HG02870 (cell line): ENCODE results near the gene TNPO1.
A peak's percentile ranks its signal among the peaks of the same experiment; 100 is the strongest.
"Not testable (repeated sequence)": the region's sequence is repeated elsewhere in the genome, so short reads cannot be mapped to it uniquely, and the experiment has no call there.

Experiments
- ATAC-seq: cut with Tn5 transposase; IDR thresholded peaks from one replicate; pipeline ENCODE4 v1.9.1; 2021; ENCODE audit warnings: mild to moderate bottlenecking, moderate library complexity; ENCODE audit not compliant: unreplicated experiment

TNPO1 gene

DNA sequence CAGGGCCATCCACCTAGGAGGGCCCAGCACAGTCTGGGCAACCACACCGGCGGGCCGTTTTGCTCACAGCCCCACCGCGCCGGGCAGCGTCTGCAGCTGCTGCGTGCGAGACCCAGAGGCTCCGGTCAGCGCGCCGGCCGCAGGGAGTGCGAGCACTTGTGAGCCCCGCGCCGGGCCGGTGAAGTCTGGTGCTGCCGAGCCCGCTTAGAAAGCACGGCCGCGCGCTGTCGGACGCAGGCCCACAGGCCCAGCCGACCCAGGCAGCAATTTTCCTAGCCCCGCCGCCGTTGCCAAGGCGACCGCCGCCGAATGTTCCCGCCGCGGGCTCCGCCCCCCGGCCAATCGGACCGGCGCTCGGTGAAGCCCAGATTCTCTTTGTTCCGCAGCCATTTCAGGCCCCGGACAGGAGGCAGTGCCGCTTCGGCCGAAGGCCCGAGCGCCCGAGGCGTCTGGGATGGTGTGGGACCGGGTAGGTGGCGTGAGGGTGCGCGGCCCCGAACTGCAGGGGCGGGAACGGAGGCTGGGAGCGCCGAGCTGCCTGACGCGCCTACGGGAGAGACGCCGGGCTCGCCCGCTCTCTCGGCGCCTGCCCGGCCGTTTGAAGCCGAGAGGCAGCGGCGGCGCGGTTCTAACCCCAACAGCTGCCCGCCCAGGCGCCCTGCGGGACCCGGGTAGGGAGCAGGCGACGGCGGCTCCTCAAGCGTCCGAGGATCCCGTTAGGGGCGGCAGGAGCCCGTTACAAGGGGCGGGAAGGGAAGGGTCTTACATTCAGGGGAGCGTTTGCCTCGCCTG lies at the start of gene TNPO1:
TNPO1 (plus strand) TSS at position 378 of the 792 bp plus-strand sequence; CDS start at position 455, 77 bp downstream.
- peak; percentile 73 for ATAC-seq

DNA sequence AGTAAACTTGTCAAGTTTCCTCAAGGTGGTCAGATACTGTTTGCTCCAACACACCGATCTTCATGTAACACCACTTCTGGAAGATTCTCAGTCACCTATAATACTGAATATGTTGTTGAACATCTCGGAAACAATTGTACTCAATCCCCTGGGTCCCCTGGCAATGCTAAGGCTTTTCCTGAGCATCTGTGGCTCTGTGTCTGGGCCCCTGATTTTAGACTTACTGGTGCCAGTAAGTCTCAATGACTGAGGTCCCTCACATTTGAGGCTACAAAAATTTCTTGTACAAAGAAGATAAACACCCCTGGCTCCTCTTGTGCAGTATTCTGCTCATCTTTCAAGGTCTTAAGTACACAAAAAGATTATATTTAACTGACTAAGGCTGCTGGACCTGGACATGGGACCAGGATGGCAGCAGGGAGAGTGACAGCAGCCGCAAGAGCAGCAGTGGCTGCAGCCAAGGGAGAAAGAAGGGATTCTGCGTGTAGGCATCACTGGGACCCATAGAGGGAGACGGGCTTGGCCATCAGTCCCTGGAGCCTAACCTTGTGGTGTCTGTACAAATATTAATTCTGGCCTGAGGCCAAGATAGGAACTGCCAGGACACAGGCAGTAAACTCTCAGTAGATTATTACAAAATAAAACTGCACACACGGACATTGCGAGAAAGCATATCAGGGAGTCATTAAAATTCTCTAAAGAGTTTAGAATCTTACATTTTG lies 49.0 kb upstream of the TNPO1 start:
- ATAC-seq: no peak

DNA sequence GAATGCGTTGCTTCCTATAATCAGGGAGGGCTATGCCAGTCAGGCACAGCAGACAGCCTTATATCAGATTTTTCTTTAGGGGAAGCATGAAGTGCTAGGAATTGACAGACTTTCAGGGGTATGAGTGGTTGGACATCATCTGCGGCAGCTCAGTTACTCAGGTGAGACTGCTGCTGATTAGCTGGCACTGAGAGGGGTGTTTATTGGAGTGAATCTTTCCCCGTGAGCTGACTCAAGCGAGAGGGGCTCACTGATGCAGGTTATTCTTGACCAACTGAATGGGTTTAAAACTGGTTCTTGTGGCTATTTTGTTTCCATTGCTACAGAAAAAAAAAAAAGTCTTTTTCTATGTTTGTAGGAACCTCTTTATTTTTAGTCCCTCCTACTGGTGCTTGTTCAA lies 46.2 kb upstream of the TNPO1 start:
- no peak for ATAC-seq

DNA sequence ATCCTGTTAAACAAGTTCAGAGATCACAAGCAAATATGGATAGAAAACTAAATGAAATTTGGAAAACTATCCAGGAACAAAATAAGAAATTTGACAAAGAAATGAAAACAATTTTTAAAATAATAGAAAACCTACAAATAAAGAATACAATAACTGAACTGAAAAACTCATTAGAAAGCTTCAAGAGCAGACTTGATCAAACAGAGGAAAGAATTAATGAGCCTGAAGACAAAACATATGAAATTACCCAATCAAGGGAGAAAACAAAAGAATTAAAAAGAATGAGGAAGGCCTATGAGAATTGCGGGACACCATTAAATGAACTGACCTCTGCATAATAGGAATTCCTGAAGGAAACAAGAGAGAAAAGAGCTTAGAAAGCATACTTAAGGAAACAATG lies 39.8 kb upstream of the TNPO1 start:
- ATAC-seq: no peak

DNA sequence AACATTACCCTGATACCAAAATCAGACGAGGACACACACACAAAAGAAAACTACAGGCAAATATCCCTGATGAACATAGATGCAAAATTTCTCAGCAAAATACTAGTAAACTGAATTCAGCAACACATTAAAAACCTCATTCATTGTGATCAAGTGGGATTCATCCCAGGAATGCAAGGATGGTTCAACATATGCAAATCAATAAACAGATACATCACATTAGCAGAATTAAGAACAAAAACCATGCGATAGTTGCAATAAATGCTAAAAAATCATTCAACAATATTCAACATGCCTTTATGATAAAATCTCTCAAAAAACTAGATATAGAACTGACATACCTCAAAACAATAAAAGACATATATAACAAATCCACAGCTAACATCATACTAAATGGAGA lies 36.9 kb upstream of the TNPO1 start:
- no peak for ATAC-seq

DNA sequence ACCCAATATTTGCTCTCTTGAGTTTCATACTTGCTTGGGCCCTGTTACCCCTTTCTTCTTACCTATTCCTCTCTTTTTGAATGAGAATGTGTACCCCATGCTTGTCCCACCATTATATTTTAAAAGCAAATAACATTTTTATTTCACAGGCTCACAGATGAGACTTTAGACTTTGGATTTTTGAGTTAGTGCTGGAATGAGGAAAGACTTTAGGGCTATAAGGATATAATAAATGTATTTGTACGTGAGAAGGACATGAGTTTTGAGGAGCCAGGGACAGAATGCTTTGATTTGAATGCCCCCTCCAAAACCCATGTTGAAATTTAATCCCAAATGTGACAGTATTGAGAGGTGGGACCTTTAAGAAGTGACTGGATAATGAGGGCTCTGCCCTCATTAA lies 33.1 kb upstream of the TNPO1 start:
- ATAC-seq: no peak

DNA sequence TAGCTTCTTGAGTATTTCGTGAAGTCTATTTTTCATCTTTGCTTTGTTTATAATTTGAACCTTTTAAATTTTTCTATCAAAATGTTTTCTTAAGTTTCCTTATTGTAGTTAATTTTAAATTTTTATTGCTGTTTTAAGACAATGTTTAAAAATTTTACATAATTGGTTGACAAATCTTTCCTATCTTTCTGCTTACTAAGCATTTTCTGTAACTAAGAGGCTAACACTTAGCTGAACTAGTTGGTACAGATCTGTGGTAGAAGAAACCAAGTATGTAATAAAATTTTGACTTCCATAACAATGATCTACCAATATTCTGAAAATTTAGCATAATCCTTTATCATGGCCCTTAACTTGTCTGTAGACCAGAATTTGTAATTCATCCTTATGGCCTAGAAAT lies 32.3 kb upstream of the TNPO1 start:
- ATAC-seq: no peak

DNA sequence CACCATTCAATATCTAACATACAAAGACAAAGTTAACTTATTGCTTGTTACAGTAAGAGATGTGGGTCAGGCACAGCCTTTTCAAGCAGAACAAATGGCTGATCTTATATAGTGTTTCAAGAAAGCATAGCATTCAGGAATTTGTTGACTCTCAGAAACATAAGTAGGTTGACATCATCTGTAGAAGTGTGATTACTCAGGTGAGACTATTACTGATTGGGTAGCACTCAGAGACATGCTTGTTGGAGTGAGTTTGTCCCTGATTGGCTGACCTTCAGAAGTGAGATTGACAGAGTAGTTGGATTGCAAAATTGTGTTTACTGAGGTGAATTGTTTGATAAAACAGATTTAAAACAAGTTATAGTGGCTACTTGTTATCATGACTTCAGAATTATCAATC lies 30.7 kb upstream of the TNPO1 start:
- ATAC-seq: no peak

DNA sequence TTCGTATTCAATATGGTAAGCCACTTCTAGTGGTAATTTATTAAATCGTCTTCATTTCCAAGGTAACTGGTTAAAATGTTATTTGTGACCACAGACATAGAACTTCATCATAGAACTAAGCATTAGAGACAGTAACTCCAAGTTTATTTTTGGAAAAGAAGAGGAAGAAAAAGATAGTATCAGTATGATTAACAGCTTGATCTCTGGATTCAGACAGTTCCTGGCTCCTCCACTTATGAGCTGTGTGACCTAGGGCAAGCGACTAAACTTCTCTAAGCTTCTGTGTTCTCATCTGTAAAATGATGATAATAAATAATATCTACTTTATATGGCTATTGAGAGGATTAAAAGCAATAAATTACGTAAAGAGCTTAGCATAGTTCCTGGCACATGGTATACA lies 29.8 kb upstream of the TNPO1 start:
- ATAC-seq: no peak

DNA sequence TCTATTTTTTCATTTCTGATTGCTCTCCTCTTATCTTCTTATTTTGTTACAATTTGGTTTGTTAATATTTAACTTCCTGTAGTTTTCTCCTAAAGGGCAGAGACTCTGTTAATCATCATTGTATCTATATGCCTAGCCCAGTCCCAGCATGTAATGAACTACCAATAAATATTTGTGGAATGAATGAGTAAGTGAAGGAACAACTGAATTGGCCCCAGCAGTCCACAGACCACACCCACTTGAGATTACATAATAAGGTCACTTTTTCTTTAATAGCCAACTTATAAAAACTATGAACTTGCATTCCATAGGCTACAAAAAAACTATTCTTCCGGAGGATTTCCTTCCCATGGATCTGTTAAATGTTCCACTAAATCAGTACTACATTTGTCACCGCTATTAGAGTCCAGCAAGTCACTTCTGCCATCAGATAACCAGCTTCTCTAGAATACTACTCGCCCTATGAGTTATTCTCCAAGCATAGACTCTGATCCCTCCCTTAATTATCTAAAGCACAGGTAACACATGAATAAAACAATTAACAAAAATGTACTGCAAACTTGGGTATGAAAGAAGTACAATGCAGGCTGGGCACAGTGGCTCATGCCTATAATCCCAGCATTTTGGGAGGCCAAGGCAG lies 27.5 kb upstream of the TNPO1 start:
- ATAC-seq: no peak

DNA sequence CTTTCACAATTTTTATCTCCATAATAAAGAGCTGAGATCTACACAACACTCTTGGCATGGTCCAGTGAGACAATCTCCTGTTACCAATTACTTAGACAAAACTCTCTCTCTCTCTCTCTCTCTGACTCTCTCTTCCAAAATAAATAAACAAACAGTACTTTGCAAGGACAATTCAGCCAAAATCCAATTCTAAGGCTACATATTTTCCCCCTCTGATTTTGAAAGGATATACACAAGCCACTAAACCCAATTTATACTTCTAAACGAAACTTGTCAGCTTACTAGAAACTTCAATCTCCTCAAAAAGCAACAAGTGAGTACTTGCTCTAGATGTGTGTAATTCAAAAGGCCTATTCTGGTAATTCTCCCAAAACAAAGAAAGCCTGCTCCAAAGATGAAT lies 26.3 kb upstream of the TNPO1 start:
- no peak for ATAC-seq

DNA sequence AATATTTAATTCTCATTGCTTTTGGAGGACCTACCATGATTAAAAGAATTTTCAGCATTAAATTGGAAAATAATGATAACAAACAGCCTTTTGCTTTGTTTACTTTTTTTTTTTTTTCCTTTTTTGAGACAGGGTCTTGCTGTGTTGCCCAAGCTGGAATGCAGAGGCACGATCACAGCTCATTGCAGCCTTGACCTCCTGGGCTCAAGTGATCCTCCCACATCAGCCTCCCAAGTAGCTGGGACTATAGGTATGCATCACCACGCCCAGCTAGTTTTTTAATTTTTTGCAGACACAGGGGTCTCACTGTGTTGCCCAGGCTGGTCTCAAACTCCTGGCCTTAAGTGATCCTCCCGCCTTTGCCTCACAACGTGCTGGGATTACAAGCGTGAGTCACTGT lies 23.8 kb upstream of the TNPO1 start:
- ATAC-seq: not testable (repeated sequence)

DNA sequence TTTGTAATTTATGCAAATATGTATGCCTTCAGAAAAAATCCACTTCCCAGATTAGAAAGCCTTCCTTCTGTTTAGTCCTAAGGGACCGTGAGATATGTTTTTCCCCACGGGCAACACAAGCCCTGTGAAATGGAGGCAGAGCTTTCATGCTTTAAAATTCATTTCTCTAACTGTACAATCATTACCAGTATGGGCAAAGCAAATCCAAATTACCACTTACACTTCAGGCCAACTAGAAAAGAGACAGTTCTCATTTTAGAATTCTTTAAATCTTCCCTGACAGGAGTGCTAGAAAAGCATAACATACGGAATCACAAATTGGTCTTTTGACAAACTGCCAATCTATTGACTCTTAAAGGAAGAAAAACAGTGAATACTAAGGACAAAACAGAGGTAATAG lies 20.5 kb upstream of the TNPO1 start:
- no peak for ATAC-seq

DNA sequence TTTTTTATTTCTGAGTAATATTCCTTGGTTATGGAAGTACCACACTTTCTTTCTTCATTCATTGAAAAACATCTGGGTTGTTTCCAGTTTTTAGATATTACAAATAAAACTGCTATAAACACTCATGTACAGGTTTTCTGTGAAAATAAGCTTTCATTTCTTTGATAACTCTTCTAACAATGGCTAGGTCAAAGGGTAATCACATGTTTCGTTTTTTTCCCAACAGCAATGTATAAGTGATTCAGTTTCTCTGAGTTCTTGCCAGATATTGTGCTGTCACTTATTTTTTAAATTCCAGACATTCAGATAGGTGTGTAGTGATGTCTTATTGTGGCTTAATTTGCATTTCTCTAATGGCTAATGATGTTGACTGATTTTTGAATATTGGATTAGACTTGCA lies 16.7 kb upstream of the TNPO1 start:
- ATAC-seq: no peak

DNA sequence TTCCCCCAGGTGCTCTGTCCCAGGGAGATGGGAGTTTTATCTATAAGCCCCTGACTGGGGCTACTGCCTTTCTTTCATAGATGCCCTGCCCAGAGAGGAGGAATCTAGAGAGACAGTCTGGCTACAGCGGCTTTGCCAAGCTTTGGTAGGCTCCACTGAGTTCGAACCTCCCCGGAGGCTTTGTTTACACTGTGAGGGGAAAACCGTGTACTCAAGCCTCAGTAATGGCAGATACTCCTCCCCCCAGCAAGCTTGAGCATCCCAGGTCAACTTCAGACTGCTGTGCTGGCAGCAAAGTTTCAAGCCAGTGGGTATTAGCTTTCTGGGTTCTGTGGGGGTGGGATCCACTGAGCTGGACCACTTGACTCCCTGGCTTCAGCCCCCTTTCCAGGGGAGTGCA lies 7.8 kb upstream of the TNPO1 start:
- not testable (repeated sequence) for ATAC-seq

DNA sequence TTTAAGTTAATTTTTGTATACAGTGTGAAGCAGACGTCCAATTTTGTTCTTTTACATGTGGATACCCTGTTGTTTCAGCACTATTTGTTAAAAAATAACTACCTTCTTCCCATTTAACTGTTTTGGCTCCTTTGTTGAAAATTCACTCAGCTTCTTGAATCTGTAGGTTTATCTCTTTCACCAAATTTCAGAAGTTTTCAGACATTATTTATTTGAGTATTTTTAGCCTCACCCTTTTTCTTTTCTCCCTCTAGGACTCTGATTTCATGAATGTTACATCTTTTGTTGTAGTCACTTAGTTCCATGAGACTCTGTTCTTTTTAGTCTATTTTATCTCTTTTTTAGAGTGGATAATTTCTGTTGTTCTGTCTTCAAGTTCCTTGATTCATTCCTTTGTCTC lies 4.6 kb upstream of the TNPO1 start:
- no peak for ATAC-seq

DNA sequence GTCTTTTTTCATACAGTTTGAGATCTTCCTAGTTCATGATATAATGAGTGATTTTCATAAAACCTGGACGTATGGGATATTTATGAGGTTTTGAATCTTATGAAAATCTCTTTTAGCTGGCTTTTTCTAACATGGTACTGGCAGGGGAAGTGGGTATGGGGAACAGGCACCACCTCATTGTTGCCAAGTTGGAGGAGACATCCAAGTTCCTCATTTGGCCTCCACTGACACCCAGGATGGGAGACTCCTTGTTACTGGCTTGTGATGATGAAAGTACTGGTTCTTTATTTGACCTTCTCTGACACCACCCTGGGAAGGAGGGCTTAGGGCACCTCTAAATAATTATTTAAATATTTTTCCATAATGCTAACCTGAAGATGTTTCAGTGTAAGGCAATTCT lies 4.0 kb upstream of the TNPO1 start:
- ATAC-seq: no peak

DNA sequence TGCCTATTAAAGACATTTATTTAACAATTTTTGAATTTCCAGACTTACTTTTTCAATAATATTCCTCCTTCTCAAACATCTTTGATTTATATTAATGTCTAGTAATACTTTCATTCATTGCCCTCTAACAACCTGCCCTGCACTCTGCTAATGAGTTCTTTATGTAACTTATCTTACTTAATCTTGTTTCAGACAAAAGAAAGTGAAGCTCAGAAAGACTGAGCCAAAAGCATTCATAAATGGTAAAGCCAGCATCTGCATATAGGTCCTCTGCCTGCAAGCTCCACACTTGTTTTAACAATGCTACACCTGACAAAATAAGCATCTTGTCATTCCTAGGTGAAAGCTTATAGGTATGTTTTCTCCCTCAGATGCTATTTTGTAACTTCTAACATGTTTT lies 2.4 kb upstream of the TNPO1 start:
- ATAC-seq: no peak

DNA sequence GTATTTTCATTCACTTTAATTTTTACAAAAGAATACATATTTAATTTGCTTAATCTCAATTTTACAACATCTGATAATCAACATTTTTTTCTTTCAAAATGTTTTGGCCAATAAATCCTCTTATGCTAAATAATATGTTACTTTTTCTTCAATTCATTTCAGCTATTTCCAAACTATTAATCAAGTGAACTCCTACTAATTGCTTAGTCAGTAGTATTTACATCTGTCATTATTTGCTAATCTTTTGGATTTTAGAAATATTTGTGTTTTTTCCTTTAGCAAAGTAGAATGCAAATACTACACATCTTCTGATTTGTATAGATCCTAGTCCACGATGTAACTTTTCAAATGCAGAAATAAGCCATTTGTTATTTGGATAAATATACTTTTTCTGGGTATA lies 1.6 kb upstream of the TNPO1 start:
- no peak for ATAC-seq

DNA sequence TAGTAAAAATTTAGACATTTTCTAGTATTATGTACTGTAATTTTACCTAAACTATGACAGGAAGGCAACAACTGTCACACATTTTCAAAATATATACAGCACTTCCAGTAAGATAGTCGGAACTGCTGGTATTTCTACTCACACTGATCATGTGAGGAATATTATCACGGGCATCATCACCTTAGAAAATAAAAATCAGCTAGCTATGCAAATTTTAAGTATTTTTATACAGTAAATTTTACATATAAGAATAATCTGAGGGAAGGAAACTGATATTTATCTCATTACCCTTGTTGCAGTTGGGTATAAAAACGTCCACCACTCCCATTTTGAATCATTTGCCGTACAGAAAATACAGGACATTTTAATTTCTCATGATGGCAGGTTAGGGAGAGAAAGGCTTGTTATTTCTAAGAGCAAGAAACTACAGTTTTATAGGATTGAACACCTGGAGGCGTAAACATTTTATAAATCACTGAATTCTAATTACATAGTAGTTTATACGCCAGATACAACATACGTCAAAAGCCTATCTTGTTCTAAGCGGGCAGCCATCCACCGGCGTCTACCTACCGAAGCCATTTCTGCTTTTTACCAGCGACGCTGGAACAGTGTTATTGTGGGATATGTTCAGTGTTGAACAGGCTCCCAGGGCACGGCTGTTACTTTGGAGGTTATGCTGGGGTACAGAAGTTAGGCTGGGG lies 729 bp upstream of the TNPO1 start:
- ATAC-seq: no peak

DNA sequence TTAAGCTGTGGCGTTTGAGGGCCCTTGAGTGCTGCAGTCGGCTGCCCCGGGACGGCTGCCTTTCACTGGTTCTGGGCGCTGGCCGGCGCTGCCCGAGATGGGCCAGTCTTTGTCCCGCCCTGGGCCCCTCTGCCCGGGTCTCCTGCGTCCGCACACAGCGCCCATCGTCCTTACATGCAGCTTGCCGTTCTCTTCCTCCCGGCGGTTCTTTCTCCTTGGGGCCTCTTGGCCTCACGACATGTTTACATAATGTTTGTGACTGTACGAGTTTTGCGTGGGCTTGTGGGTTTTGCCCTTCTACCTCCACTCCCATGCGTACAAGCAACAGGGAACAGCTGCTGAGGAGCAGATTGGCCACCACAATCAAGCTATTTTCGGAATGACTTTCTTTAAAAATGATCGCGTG lies 618 bp downstream of the TNPO1 start:
- ATAC-seq: peak; percentile 42
